Measurements from ENCODE around the gene DHCR7.

Gene DHCR7

DNA sequence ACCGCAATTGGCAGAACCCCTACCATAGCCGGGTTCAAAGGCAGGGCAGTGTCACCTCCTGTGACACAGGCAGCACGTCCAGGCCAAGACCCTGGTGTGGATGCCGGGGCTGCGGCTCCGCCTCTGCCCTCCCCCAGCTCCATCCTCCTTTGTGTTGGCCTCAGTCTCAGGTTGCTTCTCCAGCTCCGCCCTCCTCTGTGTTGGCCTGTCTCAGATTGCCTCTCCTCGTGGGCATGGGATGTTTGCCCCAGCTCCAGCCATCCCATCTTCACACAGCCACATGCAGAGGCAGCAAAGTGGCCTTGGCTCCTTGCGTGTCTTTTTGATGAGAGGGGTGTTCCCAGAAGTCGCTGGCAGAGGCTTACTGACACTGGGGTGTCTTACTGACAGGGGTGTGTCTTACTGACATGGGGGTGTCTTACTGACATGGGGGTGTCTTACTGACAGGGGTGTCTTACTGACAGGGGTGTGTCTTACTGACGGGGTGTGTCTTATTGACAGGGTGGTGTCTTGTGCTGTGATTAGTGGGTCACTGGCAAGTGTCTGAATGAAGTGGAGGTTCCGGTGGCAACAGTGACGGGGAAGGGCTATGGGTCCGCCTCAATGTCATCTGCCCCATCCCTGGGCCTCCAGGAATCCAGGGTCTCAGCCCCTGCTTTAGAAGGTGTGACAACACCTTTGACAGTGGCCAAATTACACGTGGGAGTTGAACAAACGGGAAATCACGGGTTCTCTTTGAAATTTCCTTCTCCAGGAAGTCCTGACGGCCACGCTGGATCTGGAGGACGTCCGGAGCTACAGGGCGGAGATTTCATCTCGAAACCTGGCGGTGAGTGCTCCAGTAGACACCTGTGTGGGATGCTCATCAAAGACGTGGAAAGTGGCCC is 29.7 kb upstream of the DHCR7 start:
- no peak for DNase-seq

DNA sequence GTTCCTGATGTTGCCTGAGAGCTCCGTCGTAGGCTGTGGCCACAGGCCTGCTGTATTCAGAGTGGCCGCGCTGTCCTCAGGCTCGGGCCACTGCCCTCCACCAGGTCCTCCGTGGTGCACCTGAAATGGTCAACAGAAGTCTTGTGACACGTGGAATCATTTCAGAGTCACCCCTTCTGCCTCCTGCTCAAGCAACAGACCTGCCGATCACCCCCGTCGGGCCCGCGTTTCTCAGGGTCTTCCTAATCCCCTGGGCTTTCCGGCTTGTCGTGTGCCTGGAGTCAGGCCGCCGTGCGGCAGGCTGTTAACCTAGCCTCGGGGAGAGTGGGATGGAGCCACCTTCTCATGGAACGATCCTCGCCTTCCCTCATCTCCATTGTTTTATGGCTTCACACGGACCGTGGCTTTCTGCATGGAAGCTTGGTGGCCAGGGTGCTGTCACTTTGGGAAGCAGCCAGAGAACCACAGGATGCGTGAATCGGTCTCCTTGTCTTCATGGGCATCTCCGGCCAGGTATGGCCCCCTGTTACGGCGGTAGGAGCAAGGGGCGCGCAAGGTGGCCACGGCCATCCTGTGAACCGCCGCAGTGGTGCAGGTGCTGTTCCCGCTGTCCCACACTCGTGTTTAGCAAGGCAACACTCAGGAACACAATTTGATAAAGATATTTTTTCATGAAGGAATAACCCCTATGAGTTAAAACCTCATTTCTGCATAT is 28.9 kb upstream of the DHCR7 start:
- no peak for DNase-seq

DNA sequence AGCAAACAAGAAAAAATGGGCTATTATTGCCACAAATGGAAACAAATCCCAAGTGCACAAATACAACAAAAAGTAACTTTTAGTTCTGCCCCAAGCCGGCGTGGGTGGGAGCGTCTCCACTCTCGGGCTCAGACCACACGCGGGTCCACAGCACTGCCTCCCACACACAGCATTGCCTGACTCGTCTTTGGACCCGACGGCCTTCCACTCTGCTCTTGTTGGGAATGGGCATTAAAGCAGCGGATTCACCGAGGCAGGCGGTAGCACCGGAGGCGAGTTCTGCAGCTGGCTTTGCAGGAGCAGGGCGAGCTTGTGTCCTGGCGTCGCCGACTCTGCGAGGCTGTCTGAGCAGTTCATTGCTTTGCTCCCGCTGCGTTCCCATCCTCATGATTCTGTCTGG is 27.8 kb upstream of the DHCR7 start:
- no peak for DNase-seq

GRCh38 chr11:71474771-71475483 is 26.7 kb upstream of the DHCR7 start:
- DNase-seq = no peak

DNA sequence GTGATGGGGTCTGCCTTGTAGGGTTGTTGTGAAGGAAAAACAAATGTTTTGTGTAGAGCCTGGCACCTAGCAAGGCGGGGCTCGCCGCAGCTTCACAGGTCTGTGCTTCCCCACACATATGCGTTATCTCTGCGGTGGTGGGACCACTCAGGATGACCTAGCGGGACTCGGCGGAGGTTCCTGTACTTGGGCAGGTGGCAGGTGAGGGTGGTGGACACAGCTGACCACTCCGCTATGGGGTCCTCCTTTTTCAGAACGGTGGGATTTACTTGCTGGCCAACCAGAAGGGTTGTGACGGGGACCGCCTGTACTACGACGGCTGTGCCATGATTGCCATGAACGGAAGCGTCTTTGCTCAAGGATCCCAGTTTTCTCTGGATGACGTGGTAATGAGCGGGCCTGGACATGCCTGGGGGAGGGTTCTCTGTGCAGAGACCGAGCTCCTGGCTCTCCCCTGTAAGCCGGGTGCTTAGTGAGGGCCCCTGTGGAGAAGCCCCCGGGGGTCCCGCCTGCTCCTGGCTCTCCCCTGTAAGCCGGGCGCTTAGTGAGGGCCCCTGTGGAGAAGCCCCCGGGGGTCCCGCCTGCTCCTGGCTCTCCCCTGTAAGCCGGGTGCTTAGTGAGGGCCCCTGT is 26.1 kb upstream of the DHCR7 start:
- DNase-seq = no peak

DNA sequence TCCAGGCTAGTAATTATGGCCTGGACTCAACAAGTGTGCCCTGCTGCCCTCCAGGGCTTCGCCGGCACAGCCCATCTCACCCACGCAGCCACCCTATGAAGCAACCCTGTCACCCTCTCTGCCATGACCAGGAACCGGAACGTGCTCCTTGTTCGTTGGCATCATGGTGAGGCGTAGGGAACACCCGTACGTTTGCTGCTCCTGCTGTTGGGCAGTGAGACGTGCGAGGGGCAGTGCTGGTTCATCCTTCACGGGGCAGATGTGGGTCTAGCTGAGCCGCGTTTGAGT is 25.5 kb upstream of the DHCR7 start:
- DNase-seq = no peak

DNA sequence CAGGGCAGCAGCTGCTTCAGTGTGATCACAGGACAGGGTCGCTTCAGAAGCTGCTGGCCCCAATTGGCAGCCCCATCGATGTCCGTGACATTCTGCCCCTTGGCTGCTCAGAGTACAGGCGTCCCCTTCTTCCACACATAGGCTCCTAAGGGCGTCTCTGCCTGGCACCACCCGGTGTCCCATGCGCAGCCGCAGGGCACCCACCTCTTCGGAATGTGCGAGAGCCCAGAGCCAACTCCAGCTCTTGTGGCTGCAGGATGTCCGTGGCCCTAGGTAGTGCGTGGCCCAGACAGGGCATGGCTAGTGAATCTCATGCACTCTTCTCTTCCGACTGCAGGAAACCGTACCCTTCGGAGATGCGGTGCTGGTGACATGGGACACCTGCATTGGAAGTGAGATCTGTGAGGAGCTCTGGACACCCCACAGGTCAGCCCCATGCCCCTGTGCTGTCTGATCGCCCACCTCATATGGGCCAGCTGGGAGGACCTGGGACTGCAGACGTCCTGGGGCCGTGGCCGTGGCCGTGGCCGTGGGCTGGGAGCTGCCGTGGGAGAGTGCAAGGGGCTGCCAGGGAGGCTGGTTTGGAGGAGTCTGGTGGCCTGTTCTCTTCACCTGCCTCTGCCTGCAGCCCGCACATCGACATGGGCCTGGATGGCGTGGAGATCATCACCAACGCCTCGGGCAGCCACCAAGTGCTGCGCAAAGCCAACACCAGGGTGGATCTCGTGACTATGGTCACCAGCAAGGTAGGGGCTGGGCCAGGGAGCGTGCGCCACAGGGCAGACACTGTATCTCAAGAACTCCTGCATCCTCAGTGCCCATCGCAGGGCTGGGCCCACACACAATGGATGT is 25.0 kb upstream of the DHCR7 start:
- no peak for DNase-seq

GRCh38 chr11:71472357-71472885 is 24.2 kb upstream of the DHCR7 start:
- DNase-seq = no peak

- no peak for DNase-seq
These were observed 22.8 kb upstream of the DHCR7 start for GRCh38 chr11:71470946-71471345.

- DNase-seq = no peak
These were observed 19.0 kb upstream of the DHCR7 start for GRCh38 chr11:71467164-71467563.

DNA sequence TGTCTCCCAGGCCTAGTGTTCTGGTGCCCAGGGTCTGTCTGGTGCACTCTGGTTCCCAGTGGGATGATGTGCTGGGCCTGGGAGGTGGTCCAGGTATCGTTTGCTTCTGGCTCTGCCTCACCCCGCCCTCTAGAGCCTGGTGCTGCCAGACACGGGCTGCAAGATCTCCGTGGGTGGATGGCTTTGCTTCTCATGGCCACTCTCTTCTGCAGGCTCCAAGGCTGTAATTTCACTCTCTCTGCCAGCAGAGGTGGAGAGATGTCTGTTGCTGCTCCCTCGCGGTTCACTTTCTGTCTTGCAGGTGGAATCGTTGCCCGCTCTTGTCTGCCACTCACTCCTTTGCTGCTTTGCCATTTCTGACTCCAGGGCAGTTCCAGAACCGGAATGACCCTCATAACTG is 18.2 kb upstream of the DHCR7 start:
- no peak for DNase-seq

- no peak for DNase-seq
These were observed 16.9 kb upstream of the DHCR7 start for GRCh38 chr11:71465054-71465453.

DNA sequence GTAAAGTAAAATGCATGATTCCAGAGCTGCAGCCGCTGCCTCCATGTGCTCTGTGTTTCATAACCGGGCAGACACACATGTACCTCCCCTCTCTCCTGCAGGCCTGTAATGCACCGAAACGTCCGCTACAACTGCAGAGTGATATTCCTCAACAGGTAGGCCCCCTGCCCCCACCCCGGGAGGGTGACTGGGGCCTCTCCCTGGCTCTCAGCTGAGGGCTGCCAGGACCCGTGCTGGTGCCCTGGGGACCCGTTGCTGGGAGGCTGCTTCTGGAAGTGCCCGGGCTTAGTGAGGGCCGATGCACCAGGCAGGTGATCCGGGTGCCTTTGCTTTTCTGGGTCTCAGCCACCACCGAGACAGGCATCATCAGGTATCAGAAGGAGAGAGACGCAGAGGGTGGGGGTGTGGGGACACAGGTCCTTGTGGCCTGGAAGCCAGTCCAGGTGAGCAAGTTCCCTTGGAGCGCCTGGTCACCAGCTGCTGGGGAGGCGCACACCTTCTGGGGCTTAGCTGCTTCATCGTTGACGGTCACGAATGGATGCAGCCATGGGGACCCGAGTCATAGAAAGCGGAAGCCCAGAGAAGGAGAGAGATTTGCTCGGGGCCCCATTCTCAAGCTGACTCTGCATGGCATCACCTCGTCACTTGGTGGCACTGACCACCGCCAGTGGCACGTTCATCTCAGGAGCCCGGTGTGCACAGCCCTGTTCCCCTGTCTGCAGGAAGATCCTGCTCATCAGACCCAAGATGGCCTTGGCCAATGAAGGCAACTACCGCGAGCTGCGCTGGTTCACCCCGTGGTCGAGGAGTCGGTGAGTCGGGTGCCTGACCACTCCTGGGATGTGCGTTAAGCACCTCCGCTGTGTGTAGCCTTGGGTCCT is 15.4 kb upstream of the DHCR7 start:
- no peak for DNase-seq

DNA sequence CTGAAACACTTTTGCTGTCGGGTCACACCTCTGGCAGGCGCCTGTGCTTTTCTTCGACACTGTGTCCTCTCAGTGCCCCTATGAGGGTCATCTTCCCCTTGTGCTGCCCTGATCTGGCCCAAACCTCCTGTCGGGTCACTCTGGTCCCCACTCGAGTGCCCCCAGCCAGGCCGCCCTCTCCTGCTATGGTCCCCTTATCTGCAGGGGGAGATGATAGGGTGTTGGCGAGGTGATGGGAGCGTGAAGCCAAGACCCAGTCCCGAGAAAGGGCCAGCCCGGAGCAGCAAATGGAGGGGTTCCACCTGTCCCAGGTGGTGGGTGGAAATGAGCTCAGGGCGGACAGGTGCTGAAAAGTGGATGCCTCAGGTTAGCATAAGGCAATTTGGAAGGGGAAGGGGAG is 14.5 kb upstream of the DHCR7 start:
- DNase-seq = no peak

DNA sequence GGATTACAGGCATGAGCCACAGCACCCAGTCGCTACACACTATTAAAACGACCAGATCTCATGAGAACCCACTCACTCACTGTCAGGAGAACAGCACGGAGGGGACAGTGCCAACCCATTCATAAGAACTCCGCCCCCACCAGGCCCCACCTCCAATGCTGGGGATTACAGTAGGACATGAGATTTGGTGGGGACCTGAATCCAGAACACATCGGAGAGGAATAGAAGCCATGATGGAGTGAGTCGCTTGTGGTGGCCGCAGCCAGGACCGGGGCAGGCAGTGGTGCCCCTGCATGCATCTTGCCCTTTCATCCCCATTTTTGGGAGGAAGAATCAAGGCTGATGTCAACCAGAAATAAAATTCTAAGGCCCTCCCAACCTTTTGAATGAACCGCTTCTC is 13.5 kb upstream of the DHCR7 start:
- DNase-seq = no peak

DNA sequence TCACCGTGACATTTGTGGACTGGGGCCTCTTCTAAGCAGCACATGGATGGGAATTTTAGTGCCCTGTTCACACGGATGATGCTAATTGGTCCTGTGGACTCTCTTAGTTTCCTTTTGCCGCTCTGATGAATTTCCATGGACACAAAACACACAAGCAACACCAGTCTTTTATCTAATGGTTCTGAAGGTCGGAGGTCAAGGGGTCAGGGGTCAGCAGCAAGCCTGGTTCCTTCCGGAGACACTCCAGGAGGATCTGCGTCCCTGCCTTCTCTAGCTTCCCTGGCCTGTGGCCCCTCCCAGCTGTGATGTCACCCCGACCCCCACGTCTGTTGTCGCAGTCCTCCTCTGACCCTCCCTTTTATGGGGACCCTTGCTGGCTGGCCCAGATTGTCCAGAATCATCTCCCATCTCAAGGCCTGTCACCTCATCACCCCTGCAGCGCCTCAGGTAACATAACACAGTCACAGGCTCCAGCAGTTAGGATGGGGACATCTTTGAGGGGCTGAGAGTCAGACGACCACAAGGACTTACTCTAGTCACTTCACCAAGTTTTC is 11.7 kb upstream of the DHCR7 start:
- no peak for DNase-seq

- DNase-seq = no peak
These were observed 11.0 kb upstream of the DHCR7 start for GRCh38 chr11:71459076-71459766.

DNA sequence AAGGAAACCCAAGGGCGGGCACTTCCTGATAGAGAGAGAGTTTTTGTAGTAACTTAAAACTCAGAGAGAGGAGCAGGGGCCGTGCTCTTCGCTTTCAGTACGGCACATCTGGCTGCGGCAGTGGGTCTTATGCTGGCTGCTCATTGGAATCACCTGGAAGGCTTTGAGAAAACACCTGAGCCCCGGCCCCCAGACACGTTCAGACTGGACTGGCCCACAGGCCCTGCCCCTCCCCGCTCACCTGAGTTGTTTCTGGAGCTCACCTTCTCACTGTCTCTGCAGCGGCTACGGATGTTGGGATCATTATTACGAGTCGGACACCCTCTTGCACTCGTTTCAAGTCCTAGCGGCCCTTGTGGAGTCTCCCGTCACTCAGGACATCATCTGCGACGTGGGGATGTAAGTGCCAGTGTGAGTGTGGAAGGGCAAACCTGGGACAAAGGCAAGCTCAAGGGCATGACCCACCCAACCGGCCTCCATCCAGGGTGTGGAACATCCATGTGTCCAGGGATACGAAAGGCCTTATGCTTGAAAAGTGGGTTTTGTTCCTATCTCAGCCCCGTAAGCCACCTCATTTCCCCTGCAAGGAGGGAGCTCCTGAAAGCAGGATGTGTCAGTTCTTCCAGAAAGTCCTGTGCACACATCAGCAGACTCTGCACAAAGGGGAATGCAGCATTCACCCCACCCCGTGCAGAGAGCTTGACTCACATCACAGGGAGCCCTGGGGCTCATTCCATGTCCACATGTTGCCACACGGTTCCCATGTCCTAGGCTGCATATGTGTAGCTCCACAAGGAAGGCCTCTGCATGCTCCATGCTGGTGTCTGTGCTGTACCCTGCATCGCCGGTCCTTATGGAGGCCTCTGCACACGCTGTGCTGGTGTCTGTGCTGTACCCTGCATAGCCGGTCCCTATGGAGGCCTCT is 10.2 kb upstream of the DHCR7 start:
- no peak for DNase-seq

DNA sequence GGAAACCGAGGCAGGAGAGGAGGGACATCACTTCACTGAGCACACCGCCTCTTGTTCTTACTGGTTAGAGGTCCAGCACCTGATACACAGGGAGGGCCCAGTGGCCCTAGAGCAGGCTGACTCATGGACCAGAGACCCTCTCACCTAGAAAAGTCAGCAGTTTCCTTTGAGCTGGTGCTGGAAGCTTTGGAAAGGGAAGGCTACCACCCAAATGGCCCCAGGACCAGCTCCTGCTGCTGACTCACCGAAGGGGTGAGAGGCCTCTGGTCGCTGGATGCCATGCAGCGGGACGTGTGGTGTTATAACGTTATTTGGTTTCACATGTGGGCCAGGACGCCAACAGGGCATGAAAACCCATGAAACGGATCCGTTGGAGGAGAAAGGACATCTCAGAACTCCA is 8.6 kb upstream of the DHCR7 start:
- DNase-seq = no peak
